Suprapubic skin (tissue), 4 donors: ENCODE measurements around the gene ANKRD29. TPM values are rescaled to one million over a fixed set of nuclear protein-coding genes. Genes with fewer than 3 reads are reported as not detected.
"Not testable (repeated sequence)": the region's sequence is repeated elsewhere in the genome, so short reads cannot be mapped to it uniquely, and the experiment has no call there.

Experiments
- DNase-seq, 2 donors: peaks; one replicate each; pipeline ENCODE4 v3.0.0-alpha.2; 2019; ENCODE audit warnings: low spot score in 2 of 2
- H3K27ac ChIP-seq: fragments of 200-600 bp; sonication (generic); one replicate; pipeline ENCODE4 v1.5.1; 2019
- H3K27me3 ChIP-seq: fragments of 200-600 bp; sonication (generic); one replicate; pipeline ENCODE4 v1.5.1; 2019
- H3K36me3 ChIP-seq: fragments of 200-600 bp; sonication (generic); one replicate; pipeline ENCODE4 v1.5.1; 2019
- H3K4me1 ChIP-seq: fragments of 200-600 bp; sonication (generic); one replicate; pipeline ENCODE4 v1.5.1; 2019
- H3K4me3 ChIP-seq: fragments of 200-600 bp; sonication (generic); one replicate; pipeline ENCODE4 v1.5.1; 2019; ENCODE audit warnings: mild to moderate bottlenecking
- H3K9me3 ChIP-seq: fragments of 200-600 bp; sonication (generic); one replicate; pipeline ENCODE4 v1.5.1; 2019
- EP300 ChIP-seq: sonication (generic); formaldehyde crosslinking; IDR thresholded peaks from one replicate; pipeline ENCODE4 v1.6.1; 2017; ENCODE audit warnings: antibody characterized with exemption
- POLR2A ChIP-seq, 2 donors: fragments of 450-650 bp; IDR thresholded peaks; one replicate each; pipeline ENCODE4 v1.6.1; 2017; ENCODE audit warnings: antibody characterized with exemption in 2 of 2, mild to moderate bottlenecking in 2 of 2, moderate library complexity in 2 of 2
- POLR2AphosphoS5 ChIP-seq, 3 donors: sonication (generic); formaldehyde crosslinking; IDR thresholded peaks; one replicate each; pipeline ENCODE4 v1.6.1; 2017; ENCODE audit warnings: antibody characterized with exemption in 3 of 3
- WGBS: methylation state at CpG from one replicate; pipeline ENCODE4 v1.1.5; 2018; 5-methylcytosine and 5-hydroxymethylcytosine counted together
- total RNA-seq, 4 donors: library from RNA; depleted of rRNA; stranded (reverse); fragments of >200 nt; gene quantifications; one replicate each; pipeline ENCODE4 v1.1.0, GENCODE V29; 2016
- TF ChIP-seq, protein P1 (sequence below), 2 donors: fragments of 200-600 bp in 1 of 2; fragments of 450-650 bp in 1 of 2; sonication (generic) in 1 of 2; IDR thresholded peaks; one replicate each; pipeline ENCODE4 v1.5.1; 2016 to 2019; ENCODE audit warnings: antibody characterized with exemption in 2 of 2, mild to moderate bottlenecking in 1 of 2, moderate library complexity in 1 of 2

The ANKRD29 gene
- total RNA-seq, 4 donors from 2014 or later: 1.5 to 9.9 (median 6.2) TPM

DNA sequence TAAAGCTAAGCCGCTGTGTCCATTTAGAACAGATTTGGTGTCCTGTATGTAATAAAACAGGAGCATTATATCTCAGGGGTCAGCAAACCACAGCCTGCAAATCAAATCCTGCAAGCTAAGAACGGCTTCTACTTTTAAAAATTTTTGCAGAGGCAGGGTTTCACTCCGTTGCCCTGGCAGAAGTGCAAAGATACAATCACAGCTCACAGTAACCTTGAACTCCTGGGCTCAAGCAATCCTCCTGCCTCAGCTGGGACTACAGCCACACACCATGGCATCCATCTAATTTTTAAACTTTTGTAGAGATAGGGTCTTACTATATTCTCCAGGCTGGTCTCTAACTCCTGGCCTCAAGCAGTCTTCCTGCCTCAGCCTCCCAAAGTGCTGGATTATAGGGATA is 47.8 kb downstream of the ANKRD29 start:
- 74% methylated on average over 3 of the region's 3 CpGs for WGBS

DNA sequence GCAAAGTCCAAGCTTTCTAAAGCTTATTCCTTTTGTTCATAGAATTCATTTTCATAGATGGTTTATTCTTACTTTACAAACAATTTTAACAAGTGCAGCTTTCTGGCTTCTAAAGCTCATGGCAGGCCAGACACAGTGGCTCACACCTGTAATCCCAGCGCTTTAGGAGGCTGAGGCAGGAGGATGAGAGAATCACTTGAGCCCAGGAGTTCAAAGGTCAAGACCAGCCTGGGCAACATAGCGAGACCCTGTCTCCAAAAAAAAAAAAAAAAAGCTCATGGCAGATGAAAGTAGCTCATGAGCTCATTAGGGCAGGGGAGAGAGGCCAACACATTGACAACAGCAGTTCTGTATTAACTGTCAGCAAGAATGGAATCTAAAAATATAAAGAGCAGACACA is 48.3 kb downstream of the ANKRD29 start:
- Histone ChIP-seq H3K9me3 (no peaks in the 10 kb centered on the region), H3K27me3 (peaks cover 5% of the 10 kb centered on the region), H3K4me3 (no peak overlapping the region), H3K4me1 (peaks cover 7% of the 10 kb centered on the region), H3K36me3 (no peaks in the 10 kb centered on the region), H3K27ac (no peak overlapping the region)
- no peak for TF ChIP-seq POLR2AphosphoS5 (IDR thresholded peaks at IDR 0.05)
- no peak for TF ChIP-seq EP300
- TF ChIP-seq POLR2A (IDR thresholded peaks at IDR 0.05): no peak
- TF ChIP-seq, protein P1, sequence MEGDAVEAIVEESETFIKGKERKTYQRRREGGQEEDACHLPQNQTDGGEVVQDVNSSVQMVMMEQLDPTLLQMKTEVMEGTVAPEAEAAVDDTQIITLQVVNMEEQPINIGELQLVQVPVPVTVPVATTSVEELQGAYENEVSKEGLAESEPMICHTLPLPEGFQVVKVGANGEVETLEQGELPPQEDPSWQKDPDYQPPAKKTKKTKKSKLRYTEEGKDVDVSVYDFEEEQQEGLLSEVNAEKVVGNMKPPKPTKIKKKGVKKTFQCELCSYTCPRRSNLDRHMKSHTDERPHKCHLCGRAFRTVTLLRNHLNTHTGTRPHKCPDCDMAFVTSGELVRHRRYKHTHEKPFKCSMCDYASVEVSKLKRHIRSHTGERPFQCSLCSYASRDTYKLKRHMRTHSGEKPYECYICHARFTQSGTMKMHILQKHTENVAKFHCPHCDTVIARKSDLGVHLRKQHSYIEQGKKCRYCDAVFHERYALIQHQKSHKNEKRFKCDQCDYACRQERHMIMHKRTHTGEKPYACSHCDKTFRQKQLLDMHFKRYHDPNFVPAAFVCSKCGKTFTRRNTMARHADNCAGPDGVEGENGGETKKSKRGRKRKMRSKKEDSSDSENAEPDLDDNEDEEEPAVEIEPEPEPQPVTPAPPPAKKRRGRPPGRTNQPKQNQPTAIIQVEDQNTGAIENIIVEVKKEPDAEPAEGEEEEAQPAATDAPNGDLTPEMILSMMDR (IDR thresholded peaks at IDR 0.05): no peak
- DNase-seq: no peak
- 94% methylated on average over 2 of the region's 2 CpGs for WGBS

More for the DNA sequence above, 47.8 kb downstream of the ANKRD29 start:
- peaks cover 12% of the 10 kb centered on the region for H3K4me1 ChIP-seq
- peaks cover 10% of the 10 kb centered on the region for H3K27me3 ChIP-seq
- no peak overlapping the region for H3K4me3 ChIP-seq
- DNase-seq: no peak
- H3K36me3 ChIP-seq: no peaks in the 10 kb centered on the region
- TF ChIP-seq, protein P1 (IDR thresholded peaks at IDR 0.05): no peak
- no peaks in the 10 kb centered on the region for H3K9me3 ChIP-seq
- no peak overlapping the region for H3K27ac ChIP-seq

DNA sequence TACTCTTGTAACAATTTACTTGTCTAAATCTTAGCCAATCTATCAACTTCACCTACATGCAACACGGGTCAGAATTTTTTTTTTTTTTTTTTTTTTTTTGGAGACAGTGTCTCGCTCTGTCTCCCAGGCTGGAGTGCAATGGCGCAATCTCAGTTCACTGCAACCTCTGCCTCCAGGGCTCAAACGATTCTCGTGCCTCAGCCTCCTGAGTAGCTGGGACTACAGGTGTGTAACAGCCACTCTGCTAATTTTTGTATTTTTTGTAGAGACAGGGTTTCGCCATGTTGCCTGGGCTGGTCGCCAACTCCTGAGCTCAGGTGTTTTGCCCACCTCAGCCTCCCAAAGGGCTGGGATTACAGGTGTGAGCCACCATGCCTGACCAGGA is 49.6 kb downstream of the ANKRD29 start:
- not testable (repeated sequence) for H3K27me3 ChIP-seq, DNase-seq, H3K36me3 ChIP-seq, H3K27ac ChIP-seq, H3K9me3 ChIP-seq, H3K4me3 ChIP-seq, H3K4me1 ChIP-seq
- WGBS: 92% methylated on average over 7 of the region's 7 CpGs

DNA sequence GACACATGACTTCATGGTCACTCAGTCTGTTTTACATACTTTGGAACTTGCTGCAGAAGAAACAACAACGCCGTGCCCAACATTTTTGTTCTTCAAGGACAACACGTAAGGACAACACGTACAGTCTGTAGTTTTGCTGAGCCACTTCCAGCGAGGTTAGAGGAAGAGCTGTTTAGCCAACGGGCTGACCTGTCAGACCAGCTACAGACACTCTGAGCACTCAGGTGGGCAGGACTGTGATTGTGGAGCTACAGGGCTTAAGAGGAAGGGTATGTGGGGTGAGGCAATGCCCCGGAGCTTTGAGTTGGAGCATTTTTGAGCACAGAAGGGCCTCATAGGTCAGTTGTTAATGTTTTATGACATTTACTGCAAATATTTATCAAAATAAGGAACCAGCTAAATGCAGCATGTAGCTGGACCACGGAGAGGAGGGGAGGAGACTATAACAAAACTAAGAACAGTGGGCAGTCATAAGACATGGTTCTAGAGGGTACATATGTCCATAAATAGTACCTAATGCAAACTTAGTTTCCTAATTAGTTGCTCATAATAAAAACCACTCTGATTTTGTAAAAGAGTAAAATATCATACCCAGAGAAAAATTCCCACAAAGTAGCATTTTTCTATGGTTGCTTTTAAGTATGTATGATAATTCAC is 50.1 kb downstream of the ANKRD29 start:
- TF ChIP-seq POLR2AphosphoS5 (IDR thresholded peaks at IDR 0.05): no peak
- TF ChIP-seq, protein P1 (IDR thresholded peaks at IDR 0.05): no peak
- no peak for TF ChIP-seq EP300
- no peak for TF ChIP-seq POLR2A (IDR thresholded peaks at IDR 0.05)
- Histone ChIP-seq H3K9me3 (no peaks in the 10 kb centered on the region), H3K27me3 (no peaks in the 10 kb centered on the region), H3K27ac (no peak overlapping the region), H3K36me3 (no peaks in the 10 kb centered on the region), H3K4me3 (no peak overlapping the region), H3K4me1 (no peaks in the 10 kb centered on the region)
- no peak for DNase-seq
- 87% methylated on average over 8 of the region's 8 CpGs for WGBS

DNA sequence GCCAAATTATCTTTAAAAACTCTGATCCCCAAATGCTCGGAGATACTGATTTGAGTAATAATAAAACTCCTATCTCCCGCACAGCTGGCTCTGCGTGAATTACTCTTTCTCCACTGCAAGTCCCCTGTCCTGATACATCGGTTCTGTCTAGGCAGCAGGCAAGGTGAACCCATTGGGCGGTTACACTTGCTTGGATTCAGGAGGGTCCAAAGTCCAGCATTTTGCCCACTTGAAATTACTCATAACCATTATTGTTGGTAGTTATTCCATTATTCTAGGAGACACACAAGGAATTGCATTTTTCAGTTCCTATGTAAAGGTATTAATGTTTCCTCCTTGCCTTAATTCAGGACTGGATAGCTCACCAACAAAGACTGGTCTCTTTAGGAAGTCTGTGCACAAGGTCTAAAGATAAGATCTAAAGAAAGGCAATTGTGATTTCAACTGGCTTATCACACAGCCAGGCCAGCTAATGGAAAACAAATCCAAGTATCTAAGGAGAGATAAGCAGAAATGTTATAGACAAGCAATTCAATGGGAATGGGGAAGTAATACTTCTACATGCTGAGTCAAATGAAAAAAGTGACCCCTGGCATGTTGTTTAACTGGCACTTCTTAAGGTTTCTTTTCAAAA is 53.2 kb downstream of the ANKRD29 start:
- 95% methylated on average over 5 of the region's 5 CpGs for WGBS
- Histone ChIP-seq H3K27me3 (no peaks in the 10 kb centered on the region), H3K4me3 (no peak overlapping the region), H3K9me3 (no peaks in the 10 kb centered on the region), H3K4me1 (no peaks in the 10 kb centered on the region), H3K36me3 (no peaks in the 10 kb centered on the region), H3K27ac (no peak overlapping the region)
- no peak for DNase-seq
- TF ChIP-seq POLR2AphosphoS5 (IDR thresholded peaks at IDR 0.05): no peak
- TF ChIP-seq, protein P1 (IDR thresholded peaks at IDR 0.05): no peak
- TF ChIP-seq EP300: no peak
- TF ChIP-seq POLR2A (IDR thresholded peaks at IDR 0.05): no peak
